Progenitor cell of endocrine pancreas (in vitro differentiated cells): Measurements from ENCODE around the gene NT5DC4. TPM values are rescaled to one million over a fixed set of nuclear protein-coding genes. Genes with fewer than 3 reads are reported as not detected.

Source experiments
- DNase-seq: peaks from one replicate; pipeline ENCODE4 v3.0.0; 2021; ENCODE audit warnings: low spot score; ENCODE audit not compliant: unreplicated experiment
- H3K27ac Mint-ChIP-seq: 2 replicates; pipeline ENCODE4 v1.8.0; 2021; ENCODE audit warnings: mild to moderate bottlenecking, moderate library complexity, mixed read lengths
- H3K27me3 Mint-ChIP-seq: 2 replicates; pipeline ENCODE4 v1.8.0; 2021; ENCODE audit warnings: mixed read lengths
- H3K36me3 Mint-ChIP-seq: 2 replicates; pipeline ENCODE4 v1.8.0; 2022; ENCODE audit warnings: mixed read lengths; ENCODE audit not compliant: insufficient read depth
- H3K4me1 Mint-ChIP-seq: 2 replicates; pipeline ENCODE4 v1.8.0; 2021; ENCODE audit warnings: low read depth, mixed read lengths
- H3K4me3 Mint-ChIP-seq: 2 replicates; pipeline ENCODE4 v1.8.0; 2021; ENCODE audit warnings: low read depth, mild to moderate bottlenecking, moderate library complexity, mixed read lengths
- H3K9me3 Mint-ChIP-seq: 2 replicates; pipeline ENCODE4 v1.8.0; 2021; ENCODE audit warnings: low read depth, mixed read lengths
- total RNA-seq: library from RNA; stranded (reverse); gene quantifications from 2 replicates; pipeline ENCODE4 v1.2.1, GENCODE V29; 2021
- TF ChIP-seq, protein P1 (sequence below): fragments of 200-600 bp; sonication (generic); IDR thresholded peaks from one replicate; pipeline ENCODE4 v1.5.0; 2021; ENCODE audit warnings: antibody characterized with exemption, mild to moderate bottlenecking; ENCODE audit not compliant: unreplicated experiment

NT5DC4 gene
- total RNA-seq, 1 donor from 2014 or later: not detected

DNA sequence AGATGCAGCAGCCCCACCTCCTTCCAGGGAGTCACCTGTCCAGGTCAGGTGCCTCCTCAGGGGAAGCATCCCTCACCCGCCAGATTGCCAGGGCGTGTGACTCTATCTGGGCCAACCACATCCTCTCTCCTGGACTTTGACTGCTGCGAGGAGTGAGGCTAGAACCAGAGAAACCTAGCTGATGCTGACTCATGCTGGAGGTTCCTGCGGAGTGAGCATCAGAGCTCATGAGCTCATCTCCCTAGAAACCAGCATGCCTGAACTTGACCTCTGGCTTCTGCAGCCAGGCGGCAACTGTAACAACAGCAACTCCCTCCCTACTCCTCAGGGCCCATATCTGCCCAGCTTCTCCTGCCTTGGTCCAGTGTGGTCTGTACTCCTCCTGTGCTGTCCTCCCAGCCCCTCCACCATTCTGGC lies 28.3 kb upstream of the NT5DC4 start:
- no peak overlapping the region for H3K4me3 Mint-ChIP-seq
- H3K4me1 Mint-ChIP-seq: peaks cover 2% of the 10 kb centered on the region
- no peaks in the 10 kb centered on the region for H3K9me3 Mint-ChIP-seq
- H3K27me3 Mint-ChIP-seq: peaks cover 3% of the 10 kb centered on the region
- TF ChIP-seq, protein P1, sequence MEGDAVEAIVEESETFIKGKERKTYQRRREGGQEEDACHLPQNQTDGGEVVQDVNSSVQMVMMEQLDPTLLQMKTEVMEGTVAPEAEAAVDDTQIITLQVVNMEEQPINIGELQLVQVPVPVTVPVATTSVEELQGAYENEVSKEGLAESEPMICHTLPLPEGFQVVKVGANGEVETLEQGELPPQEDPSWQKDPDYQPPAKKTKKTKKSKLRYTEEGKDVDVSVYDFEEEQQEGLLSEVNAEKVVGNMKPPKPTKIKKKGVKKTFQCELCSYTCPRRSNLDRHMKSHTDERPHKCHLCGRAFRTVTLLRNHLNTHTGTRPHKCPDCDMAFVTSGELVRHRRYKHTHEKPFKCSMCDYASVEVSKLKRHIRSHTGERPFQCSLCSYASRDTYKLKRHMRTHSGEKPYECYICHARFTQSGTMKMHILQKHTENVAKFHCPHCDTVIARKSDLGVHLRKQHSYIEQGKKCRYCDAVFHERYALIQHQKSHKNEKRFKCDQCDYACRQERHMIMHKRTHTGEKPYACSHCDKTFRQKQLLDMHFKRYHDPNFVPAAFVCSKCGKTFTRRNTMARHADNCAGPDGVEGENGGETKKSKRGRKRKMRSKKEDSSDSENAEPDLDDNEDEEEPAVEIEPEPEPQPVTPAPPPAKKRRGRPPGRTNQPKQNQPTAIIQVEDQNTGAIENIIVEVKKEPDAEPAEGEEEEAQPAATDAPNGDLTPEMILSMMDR: no peak
- no peak for DNase-seq
- H3K36me3 Mint-ChIP-seq: no peaks in the 10 kb centered on the region
- no peak overlapping the region for H3K27ac Mint-ChIP-seq

DNA sequence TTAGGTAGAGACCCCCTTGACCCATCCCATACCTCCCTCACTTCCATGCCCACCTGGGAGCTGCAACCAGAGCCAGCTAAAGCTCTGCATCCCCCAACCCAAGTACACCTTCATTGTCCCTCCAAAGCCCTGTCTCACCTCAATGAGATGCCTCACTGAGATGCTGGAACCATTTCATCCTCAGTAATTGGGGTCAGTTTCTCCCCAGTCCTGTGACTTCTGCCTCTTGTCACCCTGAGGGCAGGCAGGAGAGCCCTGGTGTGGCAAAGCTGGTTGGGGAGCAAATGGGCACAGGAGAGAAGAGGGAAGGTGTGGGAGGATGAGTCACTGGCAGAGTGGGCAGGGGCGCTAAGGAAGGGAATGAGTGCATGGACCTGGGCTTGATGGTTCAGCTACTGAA lies 27.9 kb upstream of the NT5DC4 start:
- TF ChIP-seq, protein P1: no peak
- H3K27ac Mint-ChIP-seq: no peak overlapping the region
- H3K4me3 Mint-ChIP-seq: no peak overlapping the region
- DNase-seq: no peak
- H3K9me3 Mint-ChIP-seq: no peaks in the 10 kb centered on the region
- H3K36me3 Mint-ChIP-seq: no peaks in the 10 kb centered on the region
- peaks cover 3% of the 10 kb centered on the region for H3K27me3 Mint-ChIP-seq
- H3K4me1 Mint-ChIP-seq: peaks cover 2% of the 10 kb centered on the region

DNA sequence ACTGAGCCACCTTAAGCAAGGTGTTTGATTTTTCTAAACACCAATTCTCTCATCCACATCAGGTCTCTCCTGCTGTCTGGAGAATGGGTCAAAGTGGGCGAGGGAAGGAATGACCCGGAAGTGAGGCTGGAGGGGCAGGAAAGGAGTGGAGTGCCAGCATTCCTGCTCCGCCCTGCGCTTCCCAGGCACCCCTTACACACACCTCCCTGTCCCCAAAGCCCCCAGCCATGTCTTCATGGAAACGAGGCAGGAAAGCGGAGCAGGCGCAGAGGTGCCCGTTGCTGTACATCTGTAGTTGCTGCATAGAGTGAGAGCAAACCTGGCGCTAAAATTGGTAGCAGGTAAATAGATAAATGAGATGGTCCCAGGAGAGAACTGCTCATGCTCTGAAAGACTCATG lies 27.2 kb upstream of the NT5DC4 start:
- Mint-ChIP-seq H3K27ac (no peak overlapping the region), H3K27me3 (peaks cover 3% of the 10 kb centered on the region), H3K9me3 (no peaks in the 10 kb centered on the region), H3K36me3 (no peaks in the 10 kb centered on the region), H3K4me1 (peaks cover 2% of the 10 kb centered on the region), H3K4me3 (no peak overlapping the region)
- no peak for DNase-seq
- TF ChIP-seq, protein P1: no peak

DNA sequence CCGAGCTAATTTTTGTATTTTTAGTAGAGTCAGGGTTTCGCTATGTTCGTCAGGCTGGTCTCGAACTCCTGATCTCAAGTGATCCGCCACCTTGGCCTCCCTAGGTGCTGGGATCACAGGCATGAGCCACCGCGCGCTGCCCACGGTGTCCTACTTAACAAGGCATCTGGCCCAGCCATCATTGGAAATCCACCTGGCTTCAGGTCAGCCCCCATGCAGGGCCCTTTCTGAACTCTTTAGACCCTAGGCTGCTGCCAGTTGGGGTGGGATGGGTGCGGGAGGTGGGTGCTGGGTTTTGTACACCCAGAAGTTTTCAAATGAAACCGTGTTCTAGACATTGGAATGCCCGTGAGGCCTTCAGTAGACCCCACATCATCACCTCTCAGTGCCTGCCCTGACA lies 26.6 kb upstream of the NT5DC4 start:
- no peak overlapping the region for H3K4me3 Mint-ChIP-seq
- no peaks in the 10 kb centered on the region for H3K9me3 Mint-ChIP-seq
- H3K36me3 Mint-ChIP-seq: no peaks in the 10 kb centered on the region
- TF ChIP-seq, protein P1: no peak
- H3K27ac Mint-ChIP-seq: no peak overlapping the region
- DNase-seq: no peak
- peaks cover 2% of the 10 kb centered on the region for H3K4me1 Mint-ChIP-seq
- peaks cover 3% of the 10 kb centered on the region for H3K27me3 Mint-ChIP-seq

DNA sequence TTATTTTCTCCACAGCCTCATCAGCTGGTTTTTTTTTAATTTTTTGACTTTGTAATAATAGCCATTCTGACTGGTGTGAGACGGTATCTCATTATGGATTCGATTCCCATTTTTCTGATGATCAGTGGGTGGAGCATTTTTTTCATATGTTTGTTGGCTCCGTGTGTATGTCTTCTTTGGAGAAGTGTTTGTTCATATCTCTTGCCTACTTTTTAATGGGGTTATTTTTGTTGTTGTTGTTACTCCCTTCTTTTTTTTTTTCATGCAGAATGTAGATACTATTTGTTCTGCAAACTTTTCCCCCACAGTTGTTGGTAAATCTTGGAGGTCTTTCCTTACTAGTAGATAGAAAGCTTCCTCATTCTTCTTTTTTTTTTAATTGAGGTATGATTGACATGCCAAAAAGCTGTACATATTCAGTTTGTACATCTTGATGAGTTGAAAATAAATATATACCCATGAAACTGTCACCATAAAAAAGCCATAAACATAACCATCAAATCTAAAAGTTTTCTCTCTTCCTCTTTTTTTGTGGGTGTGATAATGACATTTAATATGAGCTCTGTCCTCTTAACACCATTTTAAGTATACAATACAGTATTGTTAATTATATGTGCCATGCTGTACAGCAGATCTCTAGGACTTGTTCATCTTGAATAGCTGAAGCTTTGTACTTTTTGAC lies 21.8 kb upstream of the NT5DC4 start:
- DNase-seq: no peak
- Mint-ChIP-seq H3K27me3 (peaks cover 6% of the 10 kb centered on the region), H3K36me3 (no peaks in the 10 kb centered on the region), H3K4me3 (no peak overlapping the region), H3K9me3 (no peaks in the 10 kb centered on the region), H3K27ac (no peak overlapping the region), H3K4me1 (no peaks in the 10 kb centered on the region)
- TF ChIP-seq, protein P1: no peak
